AG04450 (cell line): ENCODE results near the gene LARGE1. TPM values are rescaled to one million over a fixed set of nuclear protein-coding genes. Genes with fewer than 3 reads are reported as not detected.
A peak's percentile ranks its signal among the peaks of the same experiment; 100 is the strongest.
"Not testable (repeated sequence)": the region's sequence is repeated elsewhere in the genome, so short reads cannot be mapped to it uniquely, and the experiment has no call there.

Experiments
- CTCF ChIA-PET: fragments of 300-600, 350-600 bp; formaldehyde crosslinking; extraction: SDS; loops from one replicate; lab custom pipeline; 2022; ENCODE audit warnings: antibody characterized with exemption, inconsistent platforms; lab: Charles Lee
- POLR2A ChIA-PET: fragments of 350-600 bp; formaldehyde crosslinking; extraction: SDS; loops from one replicate; lab custom pipeline; 2021; ENCODE audit warnings: antibody characterized with exemption, inconsistent platforms; lab: Yijun Ruan, JAX
- DNase-seq: peaks from one replicate; pipeline ENCODE4 v3.0.0-alpha.2; 2011; ENCODE audit warnings: low read depth, low spot score
- H3K27ac ChIP-seq: one replicate; pipeline ENCODE4 v1.5.1; 2012; ENCODE audit warnings: low read depth, low read length, control low read depth
- H3K27me3 ChIP-seq: one replicate; pipeline ENCODE4 v1.6.0; 2012; ENCODE audit warnings: low read length; ENCODE audit not compliant: control insufficient read depth, insufficient read depth
- H3K4me3 ChIP-seq: 2 replicates; pipeline ENCODE4 v1.5.1; 2011; ENCODE audit warnings: mild to moderate bottlenecking, low read depth, low read length, control low read depth
- H3K9me3 ChIP-seq: 2 replicates; pipeline ENCODE4 v1.5.1; 2012; ENCODE audit warnings: low read length; ENCODE audit not compliant: control insufficient read depth, insufficient read depth
- CTCF ChIP-seq: IDR thresholded peaks from 2 replicates; pipeline ENCODE4 v1.5.1; 2011; ENCODE audit warnings: low read depth, low read length, control low read depth, inconsistent platforms
- polyA plus RNA-seq: library from polyadenylated mRNA; depleted of rRNA; stranded (reverse); fragments of >200 nt; gene quantifications from 2 replicates; pipeline ENCODE4 v1.2.3, GENCODE V29; 2011

The LARGE1 gene
- polyA plus RNA-seq, 1 experiment, result 8.4 TPM

- H3K27ac ChIP-seq, result no peak overlapping the region
- POLR2A ChIA-PET, result no interaction called here
- no peaks in the 10 kb centered on the region for H3K9me3 ChIP-seq
- TF ChIP-seq CTCF, result no peak
- CTCF ChIA-PET, result no interaction called here
- H3K4me3 ChIP-seq, result no peak overlapping the region
- DNase-seq, result no peak
- no peaks in the 10 kb centered on the region for H3K27me3 ChIP-seq
Observed at GRCh38 chr22:33381531-33382406, 538.5 kb downstream of the LARGE1 start.

- peak overlapping the region; percentile 52 for H3K27ac ChIP-seq
- no peaks in the 10 kb centered on the region for H3K9me3 ChIP-seq
- no peak overlapping the region for H3K4me3 ChIP-seq
- ChIA-PET CTCF (no interaction called here), POLR2A (no interaction called here)
- DNase-seq, result peak; percentile 44
- no peaks in the 10 kb centered on the region for H3K27me3 ChIP-seq
- TF ChIP-seq CTCF, result no peak
Observed at GRCh38 chr22:33380789-33381530, 539.3 kb downstream of the LARGE1 start.

GRCh38 chr22:33379836-33380235, 540.4 kb downstream of the LARGE1 start:
- Histone ChIP-seq H3K27ac (no peak overlapping the region), H3K9me3 (no peaks in the 10 kb centered on the region), H3K27me3 (no peaks in the 10 kb centered on the region), H3K4me3 (no peak overlapping the region)
- POLR2A ChIA-PET, result no interaction called here
- no peak for DNase-seq
- CTCF ChIA-PET, result no interaction called here
- TF ChIP-seq CTCF, result no peak

- no peak for DNase-seq
- POLR2A ChIA-PET, result no interaction called here
- no peaks in the 10 kb centered on the region for H3K27me3 ChIP-seq
- H3K27ac ChIP-seq, result no peak overlapping the region
- no peak overlapping the region for H3K4me3 ChIP-seq
- no peak for TF ChIP-seq CTCF
- CTCF ChIA-PET, result no interaction called here
- H3K9me3 ChIP-seq, result no peaks in the 10 kb centered on the region
Observed at GRCh38 chr22:33372875-33373274, 547.4 kb downstream of the LARGE1 start.

- H3K27ac ChIP-seq, H3K9me3 ChIP-seq, POLR2A ChIA-PET, CTCF ChIA-PET, H3K4me3 ChIP-seq, DNase-seq, H3K27me3 ChIP-seq: not testable (repeated sequence)
Observed at GRCh38 chr22:33363256-33363655, 557.0 kb downstream of the LARGE1 start.
